Measurements from ENCODE around the gene FOXR2.

The FOXR2 gene, protein sequence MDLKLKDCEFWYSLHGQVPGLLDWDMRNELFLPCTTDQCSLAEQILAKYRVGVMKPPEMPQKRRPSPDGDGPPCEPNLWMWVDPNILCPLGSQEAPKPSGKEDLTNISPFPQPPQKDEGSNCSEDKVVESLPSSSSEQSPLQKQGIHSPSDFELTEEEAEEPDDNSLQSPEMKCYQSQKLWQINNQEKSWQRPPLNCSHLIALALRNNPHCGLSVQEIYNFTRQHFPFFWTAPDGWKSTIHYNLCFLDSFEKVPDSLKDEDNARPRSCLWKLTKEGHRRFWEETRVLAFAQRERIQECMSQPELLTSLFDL

DNA sequence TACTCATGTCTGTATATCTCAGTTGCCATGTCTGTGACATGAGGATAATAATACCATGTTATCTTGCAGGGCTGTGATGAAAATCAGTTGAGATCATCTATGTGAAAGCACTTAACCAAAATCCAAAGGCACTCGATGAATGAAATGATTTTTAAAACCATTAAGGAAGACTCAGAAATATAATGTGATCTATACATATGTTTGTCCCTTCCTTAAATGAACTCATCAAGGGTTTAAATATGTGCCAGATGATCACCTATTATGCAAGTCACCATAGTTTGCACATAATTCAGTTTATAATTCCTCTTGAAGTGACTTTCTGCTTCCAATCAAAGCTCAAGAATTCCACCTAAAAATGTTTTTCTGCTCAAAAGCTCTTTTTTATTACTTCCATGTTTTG lies at the start of gene FOXR2:
TSS of gene FOXR2 (plus strand) at position 301 of the 400 bp plus-strand sequence. CDS start 312 bp downstream, outside the sequence.
- no peak for DNase-seq (ENCODE audit: low read depth)

DNA sequence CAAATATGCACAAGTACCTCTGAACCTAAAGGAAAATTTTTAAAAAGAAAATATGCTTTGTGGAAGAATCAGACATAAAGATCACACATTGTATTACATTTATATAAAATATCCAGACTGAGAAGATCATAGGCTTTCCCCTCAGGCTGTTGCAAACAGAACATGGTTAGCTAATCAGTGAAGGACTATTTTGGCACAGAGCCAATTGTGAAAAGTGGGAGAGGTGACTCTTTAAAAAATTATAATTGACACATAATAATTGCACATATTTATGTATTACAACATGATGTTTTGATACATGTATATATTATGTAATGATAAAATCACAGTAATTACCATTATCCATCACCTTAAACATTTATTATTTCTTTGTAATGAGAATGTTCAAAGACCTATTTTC lies 44.1 kb upstream of the FOXR2 start:
- no peak for DNase-seq (ENCODE audit: low read depth)

DNA sequence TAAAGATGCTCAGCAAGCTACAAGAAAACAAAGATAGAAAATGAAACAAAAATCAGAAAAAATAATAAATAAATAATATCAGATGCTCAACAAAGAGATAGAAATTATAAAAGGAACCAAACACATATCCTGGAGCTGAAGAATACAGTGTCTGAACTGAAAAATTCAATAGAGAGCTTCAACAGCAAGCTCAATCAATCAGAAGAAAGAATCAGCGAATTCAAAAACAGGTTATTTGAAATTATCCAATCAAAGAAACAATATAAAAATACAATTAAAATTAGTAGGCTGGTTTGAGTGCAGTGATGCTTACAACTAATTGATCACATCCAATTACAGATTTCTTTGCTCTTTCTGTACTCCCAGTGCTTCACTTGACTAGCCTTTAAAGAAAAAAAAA lies 40.8 kb upstream of the FOXR2 start:
- DNase-seq (ENCODE audit: low read depth): no peak

DNA sequence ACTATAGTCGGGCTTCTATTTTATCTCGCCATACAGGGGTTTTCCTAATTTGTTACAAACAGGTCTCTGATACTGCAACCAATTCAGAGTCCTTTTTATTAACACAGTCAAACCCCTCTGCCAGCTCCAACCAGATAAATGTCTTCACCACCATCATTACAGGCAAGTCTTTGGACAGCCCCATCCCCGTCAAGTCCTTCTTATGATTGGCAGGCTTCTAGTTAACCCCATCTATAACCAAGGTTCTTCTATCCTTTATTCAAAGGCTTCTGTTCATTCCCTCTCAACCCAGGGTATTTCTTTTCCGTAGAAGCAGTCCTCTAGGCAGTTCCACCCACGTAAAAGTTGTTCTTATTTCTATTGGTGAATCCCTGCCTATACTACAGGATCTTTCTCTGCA lies 29.9 kb upstream of the FOXR2 start:
- no peak for DNase-seq (ENCODE audit: low read depth)

DNA sequence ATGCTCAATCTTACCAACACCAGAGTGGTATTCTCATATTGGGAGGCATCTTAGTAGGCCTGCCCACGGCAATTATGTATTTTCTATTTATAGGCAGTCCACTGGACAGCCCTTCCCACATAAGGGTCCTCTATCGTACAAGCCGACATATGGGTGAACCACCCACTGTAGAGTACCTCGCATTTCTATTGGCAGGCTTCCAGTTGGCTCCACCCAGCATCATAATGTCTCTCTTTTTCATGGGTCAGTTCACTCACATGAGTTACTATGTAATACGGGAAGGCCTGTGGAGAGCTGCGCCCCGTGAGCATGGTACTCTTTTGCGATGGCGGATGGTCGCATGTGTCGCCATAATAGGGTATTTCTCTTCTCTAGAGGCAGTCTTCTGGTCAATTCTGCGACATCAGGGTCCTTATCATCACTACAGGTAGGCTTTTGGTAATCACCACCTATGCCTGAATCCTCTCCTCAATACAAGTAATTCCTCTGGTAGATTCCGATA lies 29.4 kb upstream of the FOXR2 start:
- no peak for DNase-seq (ENCODE audit: low read depth)

DNA sequence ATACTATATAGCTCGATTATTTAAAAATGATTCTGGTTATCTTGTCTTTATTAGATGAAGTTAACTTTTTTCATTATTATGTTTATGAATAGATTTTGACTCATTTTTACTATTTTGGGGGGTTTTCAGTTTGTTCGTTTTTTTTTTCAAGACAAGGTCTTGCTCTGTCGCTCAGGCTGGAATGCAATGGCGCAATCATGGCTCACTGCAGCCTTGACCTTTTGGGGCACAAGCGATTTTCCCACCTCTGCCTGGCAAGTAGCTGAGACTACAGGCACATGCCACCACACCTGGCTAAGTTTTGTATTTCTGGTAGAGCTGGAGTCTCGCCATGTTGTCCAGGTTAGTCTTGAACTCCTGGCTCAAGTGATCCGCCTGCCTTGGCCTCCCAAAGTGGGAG lies 24.9 kb upstream of the FOXR2 start:
- no peak for DNase-seq (ENCODE audit: low read depth)

DNA sequence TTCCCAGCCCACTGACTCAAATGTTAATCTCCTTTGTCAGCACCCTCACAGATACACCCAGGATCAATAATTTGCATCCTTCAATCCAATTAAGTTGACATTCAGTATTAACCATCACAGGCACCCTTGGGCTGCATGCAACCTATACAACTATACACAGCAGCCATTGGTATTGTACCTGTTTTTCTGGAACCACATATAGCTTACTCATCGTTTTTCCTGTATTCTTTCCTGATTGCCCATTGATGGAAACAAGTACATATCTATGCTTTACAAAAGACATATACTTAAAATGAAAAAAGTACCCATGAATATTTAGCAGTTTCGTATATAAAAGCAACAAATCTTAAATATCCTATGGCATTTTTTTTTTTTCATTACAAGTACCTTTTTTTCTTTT lies 3.7 kb upstream of the FOXR2 start:
- DNase-seq (ENCODE audit: low read depth): no peak

DNA sequence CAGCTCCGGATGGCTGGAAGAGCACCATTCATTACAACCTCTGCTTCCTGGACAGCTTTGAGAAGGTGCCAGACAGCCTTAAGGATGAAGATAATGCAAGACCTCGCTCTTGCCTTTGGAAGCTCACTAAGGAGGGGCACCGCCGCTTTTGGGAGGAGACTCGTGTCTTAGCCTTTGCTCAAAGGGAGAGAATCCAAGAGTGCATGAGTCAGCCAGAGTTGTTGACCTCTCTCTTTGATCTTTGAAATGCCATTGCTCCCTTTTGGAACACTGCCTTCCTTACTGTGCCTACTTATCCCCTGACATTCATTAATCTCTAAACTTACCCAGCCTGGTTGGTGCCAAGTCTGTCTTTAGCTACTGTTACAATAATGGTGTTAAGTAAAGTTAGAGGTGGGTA lies 1.2 kb downstream of the FOXR2 start:
- no peak for DNase-seq (ENCODE audit: low read depth)

DNA sequence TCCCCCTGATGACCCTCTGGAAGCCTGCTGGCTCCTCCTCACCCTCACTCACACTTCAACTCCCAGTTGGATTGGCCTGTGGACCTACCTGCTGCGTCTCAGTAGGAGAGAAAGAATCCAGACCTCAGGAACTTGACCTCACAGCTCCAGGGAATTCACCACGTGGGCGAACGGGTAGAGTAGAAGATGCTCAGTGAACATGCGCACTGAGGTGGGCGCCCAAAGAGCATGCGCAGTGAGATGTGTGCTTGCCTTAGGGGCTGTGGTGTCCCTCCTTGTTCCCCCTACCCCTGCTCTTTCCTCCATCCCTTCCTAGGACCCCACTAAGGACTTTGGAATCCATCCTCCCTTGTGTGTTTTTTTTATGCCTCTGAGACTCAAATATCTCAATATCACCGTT lies 12.9 kb downstream of the FOXR2 start:
- DNase-seq (ENCODE audit: low read depth): no peak

DNA sequence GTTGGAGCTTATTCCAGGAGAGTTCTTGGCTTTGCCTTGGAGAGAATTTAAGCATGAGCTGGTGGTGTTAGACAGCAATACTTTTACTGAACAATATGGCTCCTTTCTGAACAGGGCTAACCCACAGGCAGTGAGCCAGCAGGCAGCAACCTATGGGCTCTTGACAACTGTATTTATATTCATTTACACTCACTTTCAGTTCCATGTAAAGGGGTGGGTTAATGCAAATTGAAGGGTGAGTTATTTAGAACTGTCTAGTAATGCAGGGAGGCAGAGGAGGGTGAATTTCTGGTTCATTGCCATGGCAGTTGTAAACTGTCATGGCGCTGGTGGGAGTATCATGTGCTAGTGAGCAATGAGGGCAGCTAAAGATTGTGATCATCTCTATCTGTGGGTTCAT lies 15.7 kb downstream of the FOXR2 start:
- DNase-seq (ENCODE audit: low read depth): no peak

DNA sequence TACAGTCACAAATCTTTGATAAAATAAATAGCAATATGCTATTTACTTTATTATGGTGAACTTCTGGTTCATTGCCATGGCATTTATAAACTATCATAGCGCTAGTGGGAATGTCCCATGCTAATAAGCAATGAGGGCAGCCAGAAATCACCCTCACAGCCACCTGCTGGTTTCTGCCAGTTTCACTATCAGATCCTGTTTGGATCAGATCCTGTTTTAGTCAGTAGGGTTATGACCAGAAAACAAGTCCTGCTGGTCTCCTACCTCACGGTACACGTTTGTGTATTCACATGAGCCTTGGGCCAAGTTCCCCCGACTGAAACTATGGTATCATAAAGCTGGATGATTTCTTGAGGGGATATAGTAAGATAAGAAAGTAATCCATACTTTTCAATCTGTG lies 17.7 kb downstream of the FOXR2 start:
- no peak for DNase-seq (ENCODE audit: low read depth)

DNA sequence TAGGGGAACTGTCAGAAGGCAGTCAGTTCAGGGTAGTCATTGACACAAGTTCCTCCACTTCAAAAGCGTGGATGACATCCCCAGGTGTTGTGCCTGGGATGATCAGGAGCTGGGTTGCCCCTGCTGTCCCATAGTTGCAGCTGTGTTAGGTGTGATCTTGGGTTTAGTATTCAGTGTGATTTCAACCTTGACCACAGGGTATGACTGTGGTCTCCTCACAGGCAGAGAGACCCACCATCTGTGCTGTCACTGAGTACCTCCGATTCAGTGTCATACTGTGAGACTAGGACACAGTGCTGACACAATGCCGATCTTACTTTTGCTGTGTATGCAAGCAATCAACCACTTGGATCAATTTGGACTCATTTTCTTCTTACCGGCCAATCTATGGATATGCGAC lies 25.2 kb downstream of the FOXR2 start:
- DNase-seq (ENCODE audit: low read depth): no peak

DNA sequence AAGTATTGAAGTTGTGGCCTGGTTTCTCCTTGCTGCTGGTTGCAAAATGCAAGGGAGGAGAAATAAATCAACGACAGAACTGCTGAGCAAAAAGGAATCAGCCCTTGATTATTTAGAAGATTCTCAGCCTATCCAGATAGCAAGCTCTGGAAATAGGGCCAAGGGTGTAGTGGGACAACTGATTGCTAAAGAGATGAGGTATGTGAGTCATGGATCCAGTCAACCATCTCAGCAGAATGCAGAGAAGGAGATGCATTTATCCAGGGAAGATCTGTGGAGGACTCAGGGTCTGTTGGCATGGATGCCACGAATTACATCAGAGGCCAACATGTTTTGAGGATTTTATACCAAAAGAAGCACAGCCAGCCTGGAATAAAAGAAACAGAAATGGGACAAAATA lies 36.7 kb downstream of the FOXR2 start:
- DNase-seq (ENCODE audit: low read depth): no peak

DNA sequence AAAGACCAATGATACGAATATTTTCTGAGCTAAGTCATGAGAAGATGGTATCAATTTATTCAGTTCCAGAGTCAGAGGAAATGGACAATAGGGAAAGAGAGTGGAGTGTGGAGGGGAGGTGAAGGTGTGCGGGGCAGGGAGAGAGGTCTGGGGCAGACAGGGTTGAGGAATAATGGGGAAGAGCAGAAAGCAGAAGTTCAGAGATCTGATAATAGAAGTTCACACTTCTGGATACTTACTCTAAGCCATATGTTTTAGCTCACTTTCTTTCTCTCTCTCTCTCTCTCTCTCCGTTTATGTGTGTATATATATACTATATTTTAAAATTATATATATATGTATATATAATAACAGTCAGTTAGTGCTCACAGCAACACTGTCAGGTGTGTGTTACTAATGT lies 40.4 kb downstream of the FOXR2 start:
- DNase-seq (ENCODE audit: low read depth): no peak

DNA sequence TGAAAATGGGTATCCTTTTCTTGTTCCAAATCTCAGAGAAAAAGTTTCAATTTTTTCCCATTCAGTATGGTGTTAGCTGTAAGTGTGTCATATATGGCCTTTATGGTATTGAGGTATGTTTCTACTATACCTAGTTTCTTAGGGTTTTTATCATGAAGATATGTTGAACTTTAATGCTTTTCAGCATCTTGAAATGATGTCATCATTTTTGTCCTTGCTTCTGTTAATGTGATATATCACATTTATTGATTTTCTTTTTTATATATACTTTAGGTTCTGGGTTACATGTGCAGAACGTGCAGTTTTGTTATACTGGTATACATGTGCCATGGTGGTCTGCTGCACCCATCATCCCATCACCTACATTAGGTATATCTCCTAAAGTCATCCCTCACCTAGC lies 44.9 kb downstream of the FOXR2 start:
- no peak for DNase-seq (ENCODE audit: low read depth)
